ENCODE results near the gene IHH. TPM values are rescaled to one million over a fixed set of nuclear protein-coding genes. Genes with fewer than 3 reads are reported as not detected.

The IHH gene
- total RNA-seq, 4 donors from 2014 or later, result 0.48 TPM; not detected in 3

- no peak for ATAC-seq (ENCODE audit: low FRiP score)
Observed at GRCh38 chr2:219010162-219010756, 50.5 kb downstream of the IHH start.

DNA sequence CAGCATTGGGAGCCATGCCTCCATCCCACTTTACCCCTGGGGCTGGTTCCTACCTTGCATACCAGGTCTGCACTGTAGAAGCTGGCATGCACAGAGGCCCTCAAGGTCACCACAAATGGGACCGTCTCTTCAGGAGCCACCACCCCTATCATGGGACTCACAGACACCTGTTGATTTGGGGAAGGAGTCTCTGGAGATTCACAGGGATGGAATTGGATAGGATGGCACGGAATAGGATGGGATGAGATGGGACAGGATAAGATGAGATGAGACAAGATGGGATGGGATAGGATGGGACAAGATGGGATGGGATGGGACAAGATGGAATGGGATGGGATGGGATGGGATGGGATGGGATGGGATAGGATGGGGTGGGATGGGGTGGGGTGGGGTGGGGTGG is 51.4 kb downstream of the IHH start:
- ATAC-seq (ENCODE audit: low FRiP score) (no peak), DNase-seq (ENCODE audit: low spot score) (no peak)
- TF ChIP-seq, protein P1, sequence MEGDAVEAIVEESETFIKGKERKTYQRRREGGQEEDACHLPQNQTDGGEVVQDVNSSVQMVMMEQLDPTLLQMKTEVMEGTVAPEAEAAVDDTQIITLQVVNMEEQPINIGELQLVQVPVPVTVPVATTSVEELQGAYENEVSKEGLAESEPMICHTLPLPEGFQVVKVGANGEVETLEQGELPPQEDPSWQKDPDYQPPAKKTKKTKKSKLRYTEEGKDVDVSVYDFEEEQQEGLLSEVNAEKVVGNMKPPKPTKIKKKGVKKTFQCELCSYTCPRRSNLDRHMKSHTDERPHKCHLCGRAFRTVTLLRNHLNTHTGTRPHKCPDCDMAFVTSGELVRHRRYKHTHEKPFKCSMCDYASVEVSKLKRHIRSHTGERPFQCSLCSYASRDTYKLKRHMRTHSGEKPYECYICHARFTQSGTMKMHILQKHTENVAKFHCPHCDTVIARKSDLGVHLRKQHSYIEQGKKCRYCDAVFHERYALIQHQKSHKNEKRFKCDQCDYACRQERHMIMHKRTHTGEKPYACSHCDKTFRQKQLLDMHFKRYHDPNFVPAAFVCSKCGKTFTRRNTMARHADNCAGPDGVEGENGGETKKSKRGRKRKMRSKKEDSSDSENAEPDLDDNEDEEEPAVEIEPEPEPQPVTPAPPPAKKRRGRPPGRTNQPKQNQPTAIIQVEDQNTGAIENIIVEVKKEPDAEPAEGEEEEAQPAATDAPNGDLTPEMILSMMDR (IDR thresholded peaks at IDR 0.05), result no peak

More at GRCh38 chr2:219010162-219010756, 50.5 kb downstream of the IHH start:
- DNase-seq (ENCODE audit: low spot score), result no peak
- TF ChIP-seq, protein P1 (IDR thresholded peaks at IDR 0.05), result no peak

Small RNA genes lying within 50 kb of the gene (small RNA-seq; reads per million reads assigned to genes)
- gene MIR3131, result not detected
- gene RN7SL764P, result not detected

Other genes starting within 250 kb of the IHH start
- not detected for gene PRKAG3, start 229.1 kb downstream of the IHH start, total RNA-seq
- 1 to 10 TPM in 2 of 4 donors, under 1 TPM in 2; 0.19 to 2.7 (median 0.62) TPM for gene WNT6, start 201.1 kb downstream of the IHH start, total RNA-seq
- 1 to 10 TPM in 1 of 4 donors, under 1 TPM in 1, not detected in 2; 0.36 to 2.3 TPM for gene WNT10A, start 180.1 kb downstream of the IHH start, total RNA-seq
- gene CDK5R2, start 101.3 kb downstream of the IHH start, total RNA-seq, result not detected
- not detected for gene FEV, start 75.7 kb downstream of the IHH start, total RNA-seq
- gene CRYBA2, start 67.5 kb downstream of the IHH start, total RNA-seq, result not detected
- under 1 TPM in 1 of 4 donors, not detected in 3; 0.19 TPM for gene CFAP65, start 19.4 kb downstream of the IHH start, total RNA-seq
- 10 to 100 TPM; 13.8 to 23.2 (median 17.5) TPM for gene NHEJ1, start 99.9 kb upstream of the IHH start, total RNA-seq
- gene SLC23A3, start 109.1 kb upstream of the IHH start, total RNA-seq, result 1 to 10 TPM; 1.0 to 2.7 (median 1.2) TPM
- gene CNPPD1, start 116.0 kb upstream of the IHH start, total RNA-seq, result 10 to 100 TPM; 37.0 to 77.2 (median 43.0) TPM
- gene RETREG2, start 117.4 kb upstream of the IHH start, total RNA-seq, result 10 to 100 TPM; 48.5 to 73.9 (median 57.7) TPM
- gene ZFAND2B, start 145.9 kb upstream of the IHH start, total RNA-seq, result 10 to 100 TPM; 25.1 to 57.1 (median 40.1) TPM
- gene ABCB6, start 158.0 kb upstream of the IHH start, total RNA-seq, result 10 to 100 TPM; 24.1 to 35.6 (median 28.8) TPM
- gene ATG9A, start 168.7 kb upstream of the IHH start, total RNA-seq, result 10 to 100 TPM; 24.4 to 52.2 (median 38.6) TPM
- 10 to 100 TPM; 13.5 to 77.4 (median 22.7) TPM for gene ANKZF1, start 168.9 kb upstream of the IHH start, total RNA-seq
- gene GLB1L, start 184.5 kb upstream of the IHH start, total RNA-seq, result 10 to 100 TPM in 3 of 4 donors, 1 to 10 TPM in 1; 9.0 to 21.9 (median 12.3) TPM
- gene STK16, start 184.6 kb upstream of the IHH start, total RNA-seq, result 10 to 100 TPM in 3 of 4 donors, 1 to 10 TPM in 1; 9.8 to 18.9 (median 12.5) TPM
- gene TUBA4B, start 192.3 kb upstream of the IHH start, total RNA-seq, result not detected
- gene TUBA4A, start 193.0 kb upstream of the IHH start, total RNA-seq, result 10 to 100 TPM; 26.9 to 74.0 (median 50.3) TPM
- gene DNAJB2, start 218.4 kb upstream of the IHH start, total RNA-seq, result 10 to 100 TPM; 27.5 to 56.6 (median 46.8) TPM
- 1 to 10 TPM in 1 of 4 donors, under 1 TPM in 1, not detected in 2; 0.12 to 1.0 TPM for gene PTPRN, start 248.5 kb upstream of the IHH start, total RNA-seq